Mesothelial cell of epicardium (in vitro differentiated cells): ENCODE results near the gene TES. TPM values are rescaled to one million over a fixed set of nuclear protein-coding genes. Genes with fewer than 3 reads are reported as not detected.
A peak's percentile ranks its signal among the peaks of the same experiment; 100 is the strongest.

ENCODE experiments used
- DNase-seq, 2 experiments: peaks; one replicate each; pipeline ENCODE4 v3.0.0; 2021; ENCODE audit warnings: low spot score in 2 of 2; ENCODE audit not compliant: unreplicated experiment in 2 of 2
- H3K27ac Mint-ChIP-seq: 2 replicates; pipeline ENCODE4 v1.8.0; 2021; ENCODE audit warnings: mixed read lengths
- H3K27me3 Mint-ChIP-seq: 2 replicates; pipeline ENCODE4 v1.8.0; 2021; ENCODE audit warnings: low read depth, mixed read lengths
- H3K36me3 Mint-ChIP-seq: 2 replicates; pipeline ENCODE4 v1.8.0; 2021; ENCODE audit warnings: mixed read lengths
- H3K4me1 Mint-ChIP-seq: 2 replicates; pipeline ENCODE4 v1.8.0; 2021; ENCODE audit warnings: mixed read lengths
- H3K4me3 Mint-ChIP-seq: 2 replicates; pipeline ENCODE4 v1.8.0; 2021; ENCODE audit warnings: mild to moderate bottlenecking, moderate library complexity, mixed read lengths
- H3K9me3 Mint-ChIP-seq: 2 replicates; pipeline ENCODE4 v1.8.0; 2021; ENCODE audit warnings: mixed read lengths
- total RNA-seq: library from RNA; stranded (reverse); gene quantifications from 3 replicates; pipeline ENCODE4 v1.2.1, GENCODE V29; 2021
- TF ChIP-seq, protein P1 (sequence below): fragments of 200-600 bp; sonication (generic); IDR thresholded peaks from one replicate; pipeline ENCODE4 v1.5.0; 2021; ENCODE audit warnings: antibody characterized with exemption; ENCODE audit not compliant: unreplicated experiment

Gene TES
- total RNA-seq, 1 donor from 2014 or later = 131 TPM

GRCh38 chr7:116212869-116213268, 2.5 kb downstream of the TES start:
- no peaks in the 10 kb centered on the region for H3K27me3 Mint-ChIP-seq
- DNase-seq = no peak
- H3K9me3 Mint-ChIP-seq = no peaks in the 10 kb centered on the region
- TF ChIP-seq, protein P1, sequence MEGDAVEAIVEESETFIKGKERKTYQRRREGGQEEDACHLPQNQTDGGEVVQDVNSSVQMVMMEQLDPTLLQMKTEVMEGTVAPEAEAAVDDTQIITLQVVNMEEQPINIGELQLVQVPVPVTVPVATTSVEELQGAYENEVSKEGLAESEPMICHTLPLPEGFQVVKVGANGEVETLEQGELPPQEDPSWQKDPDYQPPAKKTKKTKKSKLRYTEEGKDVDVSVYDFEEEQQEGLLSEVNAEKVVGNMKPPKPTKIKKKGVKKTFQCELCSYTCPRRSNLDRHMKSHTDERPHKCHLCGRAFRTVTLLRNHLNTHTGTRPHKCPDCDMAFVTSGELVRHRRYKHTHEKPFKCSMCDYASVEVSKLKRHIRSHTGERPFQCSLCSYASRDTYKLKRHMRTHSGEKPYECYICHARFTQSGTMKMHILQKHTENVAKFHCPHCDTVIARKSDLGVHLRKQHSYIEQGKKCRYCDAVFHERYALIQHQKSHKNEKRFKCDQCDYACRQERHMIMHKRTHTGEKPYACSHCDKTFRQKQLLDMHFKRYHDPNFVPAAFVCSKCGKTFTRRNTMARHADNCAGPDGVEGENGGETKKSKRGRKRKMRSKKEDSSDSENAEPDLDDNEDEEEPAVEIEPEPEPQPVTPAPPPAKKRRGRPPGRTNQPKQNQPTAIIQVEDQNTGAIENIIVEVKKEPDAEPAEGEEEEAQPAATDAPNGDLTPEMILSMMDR = no peak
- H3K4me1 Mint-ChIP-seq = peaks cover 48% of the 10 kb centered on the region
- peak overlapping the region; percentile 97 for H3K27ac Mint-ChIP-seq
- H3K36me3 Mint-ChIP-seq = no peaks in the 10 kb centered on the region
- peak overlapping the region; percentile 94 for H3K4me3 Mint-ChIP-seq

DNA sequence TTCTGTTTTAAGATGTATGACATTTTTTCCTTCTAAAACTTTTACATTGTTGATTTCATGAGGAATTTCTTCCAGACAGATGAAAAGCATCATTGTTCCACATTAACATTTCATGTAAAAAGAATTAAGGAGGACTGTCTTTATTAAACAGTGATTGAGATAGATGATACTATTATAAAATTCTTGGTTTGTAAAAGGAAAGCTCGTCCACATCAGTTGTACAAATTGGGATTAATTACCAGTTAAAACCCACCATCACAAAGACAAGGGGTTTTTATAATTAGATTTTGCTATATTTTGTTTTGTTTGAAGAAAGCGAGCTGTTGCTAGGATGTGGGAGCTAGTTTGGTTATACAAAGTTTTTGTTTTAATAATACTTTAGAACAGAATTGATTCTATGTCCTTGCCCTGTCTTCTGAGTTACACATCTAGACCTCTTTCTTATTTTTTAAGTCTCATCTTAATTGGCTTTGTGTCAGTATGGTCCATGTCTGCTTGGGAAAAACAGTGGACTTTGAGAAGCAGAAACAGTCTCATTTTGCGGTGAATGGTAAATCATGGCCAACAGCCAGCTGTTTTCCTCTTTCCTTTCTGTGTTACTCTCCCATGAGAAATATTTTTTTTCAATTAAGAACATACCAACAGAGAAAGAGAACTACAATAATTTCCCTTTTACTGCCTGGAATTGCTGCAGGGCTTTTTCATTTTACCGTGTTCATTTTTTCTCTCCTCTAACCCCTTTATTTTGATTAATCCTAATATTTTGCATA, 3.2 kb downstream of the TES start:
- TF ChIP-seq, protein P1 = no peak
- H3K4me3 Mint-ChIP-seq = peak overlapping the region; percentile 94
- H3K4me1 Mint-ChIP-seq = peaks cover 55% of the 10 kb centered on the region

DNA sequence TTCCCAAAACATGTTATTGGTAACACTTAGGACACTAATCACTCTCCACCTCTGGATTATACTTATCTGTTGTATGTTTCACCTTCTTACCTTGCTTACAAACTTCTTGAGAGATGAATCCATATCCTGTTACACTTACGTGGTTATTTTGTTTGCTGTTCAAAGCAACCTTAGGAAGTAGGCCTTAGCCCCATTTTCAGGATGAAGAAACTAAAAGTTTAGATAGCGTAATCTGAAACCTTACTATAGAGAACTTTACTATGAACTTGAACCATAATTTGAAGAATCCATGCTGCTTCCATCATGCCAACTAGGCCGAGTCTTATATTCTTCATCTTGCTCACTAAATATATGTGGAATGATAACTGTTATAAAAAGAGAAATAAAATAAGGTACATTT, 4.6 kb downstream of the TES start:
- Mint-ChIP-seq H3K4me3 (no peak overlapping the region), H3K27ac (no peak overlapping the region), H3K36me3 (no peaks in the 10 kb centered on the region), H3K9me3 (no peaks in the 10 kb centered on the region), H3K4me1 (peaks cover 68% of the 10 kb centered on the region), H3K27me3 (no peaks in the 10 kb centered on the region)
- DNase-seq = no peak
- TF ChIP-seq, protein P1 = no peak

More for the DNA sequence above, 3.2 kb downstream of the TES start:
- no peak for DNase-seq
- Mint-ChIP-seq H3K36me3 (no peaks in the 10 kb centered on the region), H3K27ac (peak overlapping the region; percentile 97), H3K27me3 (no peaks in the 10 kb centered on the region), H3K9me3 (no peaks in the 10 kb centered on the region)

DNA sequence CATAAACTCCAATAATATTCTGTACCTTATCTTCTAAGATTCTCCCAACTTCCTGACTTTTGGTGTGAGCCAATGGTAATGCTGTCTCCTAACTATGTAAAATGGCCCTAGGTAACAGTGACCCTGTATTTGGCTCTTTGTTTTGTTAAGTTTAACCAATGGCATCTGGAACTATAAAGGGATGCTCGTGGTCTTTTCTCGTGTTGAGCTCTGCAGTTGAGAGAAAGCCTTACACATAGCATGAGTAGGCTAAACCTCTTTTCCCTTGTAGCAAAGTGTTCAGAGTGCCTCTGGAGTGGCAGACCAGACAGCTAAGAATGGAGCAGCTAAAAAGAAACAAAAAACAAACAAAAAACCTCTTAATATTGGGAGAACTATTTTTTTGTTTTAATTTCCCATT, 5.2 kb downstream of the TES start:
- H3K27me3 Mint-ChIP-seq = no peaks in the 10 kb centered on the region
- H3K4me3 Mint-ChIP-seq = no peak overlapping the region
- no peak for DNase-seq
- TF ChIP-seq, protein P1 = no peak
- peaks cover 71% of the 10 kb centered on the region for H3K4me1 Mint-ChIP-seq
- H3K9me3 Mint-ChIP-seq = no peaks in the 10 kb centered on the region
- H3K36me3 Mint-ChIP-seq = no peaks in the 10 kb centered on the region
- H3K27ac Mint-ChIP-seq = no peak overlapping the region

GRCh38 chr7:116216956-116217571, 6.7 kb downstream of the TES start:
- TF ChIP-seq, protein P1 = no peak
- peaks cover 69% of the 10 kb centered on the region for H3K4me1 Mint-ChIP-seq
- H3K9me3 Mint-ChIP-seq = no peaks in the 10 kb centered on the region
- H3K27me3 Mint-ChIP-seq = no peaks in the 10 kb centered on the region
- DNase-seq = no peak
- H3K27ac Mint-ChIP-seq = peak overlapping the region; percentile 45
- no peak overlapping the region for H3K4me3 Mint-ChIP-seq
- no peaks in the 10 kb centered on the region for H3K36me3 Mint-ChIP-seq
